ENCODE data around the gene ARFGAP1. TPM values are rescaled to one million over a fixed set of nuclear protein-coding genes. Genes with fewer than 3 reads are reported as not detected.

ARFGAP1 gene
- total RNA-seq, 1 donor from 2014 or later: 220 TPM

- no peaks in the 10 kb centered on the region for H3K9me3 ChIP-seq (ENCODE audit: insufficient read depth, low read depth, low read length)
- Mint-ChIP-seq H3K27ac (ENCODE audit: unreplicated experiment) (peak overlapping the region; percentile 83), H3K4me3 (ENCODE audit: unreplicated experiment) (peak overlapping the region; percentile 95), H3K27me3 (ENCODE audit: low read depth, unreplicated experiment) (no peaks in the 10 kb centered on the region), H3K4me1 (ENCODE audit: low read depth, unreplicated experiment) (peaks cover 25% of the 10 kb centered on the region), H3K9me3 (ENCODE audit: unreplicated experiment) (no peaks in the 10 kb centered on the region), H3K36me3 (ENCODE audit: low read depth, unreplicated experiment) (peaks cover 11% of the 10 kb centered on the region)
- peak; percentile 90 for DNase-seq (ENCODE audit: low read depth)
- H3K27ac ChIP-seq (ENCODE audit: low read depth, low read length): peak overlapping the region; percentile 91
- FAIRE-seq: no peak
- H3K27me3 ChIP-seq (ENCODE audit: insufficient read depth, low read length): no peaks in the 10 kb centered on the region
- peaks cover 56% of the 10 kb centered on the region for H4K20me1 ChIP-seq (ENCODE audit: insufficient read depth, low read length)
- peak overlapping the region; percentile 85 for H3K4me3 ChIP-seq (ENCODE audit: insufficient read depth, low read depth, low read length)
- TF ChIP-seq EZH2 (IDR thresholded peaks at IDR 0.05; ENCODE audit: insufficient read depth, low read length): no peak
- TF ChIP-seq CTCF (IDR thresholded peaks at IDR 0.05; ENCODE audit: insufficient read depth, low read depth, low read length): no peak
- H3K4me1 ChIP-seq (ENCODE audit: insufficient read depth, low read length): peaks cover 15% of the 10 kb centered on the region
- H3K9ac ChIP-seq (ENCODE audit: low read length): peak overlapping the region; percentile 96
- H3K79me2 ChIP-seq (ENCODE audit: insufficient read depth, low read length): peaks cover 72% of the 10 kb centered on the region
- H3K4me2 ChIP-seq (ENCODE audit: low read length): peak overlapping the region; percentile 95
- peaks cover 15% of the 10 kb centered on the region for H3K36me3 ChIP-seq (ENCODE audit: insufficient read depth, low read length)
- no peak overlapping the region for H2AFZ ChIP-seq (ENCODE audit: low read depth, low read length)
Measured at GRCh38 chr20:63273635-63274380, 1.2 kb downstream of the ARFGAP1 start.

- peaks cover 21% of the 10 kb centered on the region for H3K36me3 ChIP-seq (ENCODE audit: insufficient read depth, low read length)
- H2AFZ ChIP-seq (ENCODE audit: low read depth, low read length): no peak overlapping the region
- peaks cover 64% of the 10 kb centered on the region for H4K20me1 ChIP-seq (ENCODE audit: insufficient read depth, low read length)
- H3K4me3 ChIP-seq (ENCODE audit: insufficient read depth, low read depth, low read length): peak overlapping the region; percentile 32
- Mint-ChIP-seq H3K4me3 (ENCODE audit: unreplicated experiment) (peak overlapping the region; percentile 82), H3K27me3 (ENCODE audit: low read depth, unreplicated experiment) (no peaks in the 10 kb centered on the region), H3K27ac (ENCODE audit: unreplicated experiment) (peak overlapping the region; percentile 75), H3K36me3 (ENCODE audit: low read depth, unreplicated experiment) (peaks cover 13% of the 10 kb centered on the region), H3K9me3 (ENCODE audit: unreplicated experiment) (no peaks in the 10 kb centered on the region), H3K4me1 (ENCODE audit: low read depth, unreplicated experiment) (peaks cover 23% of the 10 kb centered on the region)
- H3K27ac ChIP-seq (ENCODE audit: low read depth, low read length): peak overlapping the region; percentile 91
- H3K79me2 ChIP-seq (ENCODE audit: insufficient read depth, low read length): peaks cover 79% of the 10 kb centered on the region
- DNase-seq (ENCODE audit: low read depth) (no peak), FAIRE-seq (no peak)
- H3K4me2 ChIP-seq (ENCODE audit: low read length): peak overlapping the region; percentile 95
- H3K27me3 ChIP-seq (ENCODE audit: insufficient read depth, low read length): no peaks in the 10 kb centered on the region
- peaks cover 15% of the 10 kb centered on the region for H3K4me1 ChIP-seq (ENCODE audit: insufficient read depth, low read length)
- no peaks in the 10 kb centered on the region for H3K9me3 ChIP-seq (ENCODE audit: insufficient read depth, low read depth, low read length)
- TF ChIP-seq CTCF (IDR thresholded peaks at IDR 0.05; ENCODE audit: insufficient read depth, low read depth, low read length): no peak
- no peak for TF ChIP-seq EZH2 (IDR thresholded peaks at IDR 0.05; ENCODE audit: insufficient read depth, low read length)
- H3K9ac ChIP-seq (ENCODE audit: low read length): peak overlapping the region; percentile 96
Measured at GRCh38 chr20:63274381-63275228, 2.0 kb downstream of the ARFGAP1 start.
